ENCODE data around the gene TRIM54. TPM values are rescaled to one million over a fixed set of nuclear protein-coding genes. Genes with fewer than 3 reads are reported as not detected.

The TRIM54 gene
- polyA plus RNA-seq, 1 donor from 2014 or later = not detected

GRCh38 chr2:27320958-27321543, 38.8 kb downstream of the TRIM54 start:
- H4K20me1 ChIP-seq (ENCODE audit: insufficient read depth) = no peaks in the 10 kb centered on the region
- no peaks in the 10 kb centered on the region for H3K27me3 ChIP-seq (ENCODE audit: insufficient read depth, low read depth, low read length)
- H3K4me2 ChIP-seq (ENCODE audit: low read length) = no peak overlapping the region
- TF ChIP-seq POLR2AphosphoS5 (IDR thresholded peaks at IDR 0.05) (no peak), EP300 (conservative IDR thresholded peaks at IDR 0.05; ENCODE audit: poor library complexity, severe bottlenecking) (no peak), RAD21 (conservative IDR thresholded peaks at IDR 0.05) (no peak), EZH2 (IDR thresholded peaks at IDR 0.05; ENCODE audit: borderline replicate concordance, insufficient read depth, low read length, poor library complexity, severe bottlenecking) (no peak)
- no peaks in the 10 kb centered on the region for H3K9me2 ChIP-seq (ENCODE audit: insufficient read depth, low read length)
- H3K36me3 ChIP-seq (ENCODE audit: insufficient read depth, low read length) = no peaks in the 10 kb centered on the region
- no peak overlapping the region for H2AFZ ChIP-seq (ENCODE audit: low read depth, low read length)
- no peaks in the 10 kb centered on the region for H3F3A ChIP-seq (ENCODE audit: insufficient read depth, low read length, poor library complexity, severe bottlenecking)
- peaks cover 4% of the 10 kb centered on the region for H3K79me2 ChIP-seq (replicated peaks; ENCODE audit: insufficient read depth, low read length)
- H3K4me3 ChIP-seq (ENCODE audit: low read length) = no peak overlapping the region
- H3K27ac ChIP-seq (ENCODE audit: low read length) = no peak overlapping the region
- H3K9me3 ChIP-seq (ENCODE audit: low read length) = no peaks in the 10 kb centered on the region
- H3K9ac ChIP-seq (ENCODE audit: low read length) = no peak overlapping the region

DNA sequence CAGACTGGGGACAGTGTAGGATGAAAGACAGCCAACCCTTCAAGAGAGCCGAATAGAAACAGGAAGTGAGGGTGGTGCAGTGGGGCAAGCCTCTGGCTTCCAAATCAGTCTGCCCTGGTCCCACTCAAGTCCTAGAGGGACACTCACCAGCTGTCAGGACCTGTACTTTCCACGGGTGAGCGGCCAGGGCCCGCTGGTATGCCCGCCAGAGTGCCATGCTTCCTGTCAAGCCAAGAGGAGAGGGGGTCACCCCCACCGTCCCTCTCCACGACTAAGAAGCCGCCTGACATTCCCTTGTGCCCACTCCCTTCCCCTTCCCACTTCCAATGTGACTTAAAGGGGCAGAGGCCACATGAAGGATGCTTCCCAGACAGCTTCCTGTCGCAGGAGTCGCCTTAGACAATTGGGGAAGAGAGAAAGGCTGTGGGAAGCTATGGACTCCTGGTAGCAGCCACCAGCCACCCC, 40.1 kb downstream of the TRIM54 start:
- Histone ChIP-seq H2AFZ (ENCODE audit: low read depth, low read length) (peak overlapping the region; percentile 92), H4K20me1 (ENCODE audit: insufficient read depth) (no peaks in the 10 kb centered on the region), H3K9me3 (ENCODE audit: low read length) (no peaks in the 10 kb centered on the region), H3K9me2 (ENCODE audit: insufficient read depth, low read length) (no peaks in the 10 kb centered on the region), H3F3A (ENCODE audit: insufficient read depth, low read length, poor library complexity, severe bottlenecking) (no peaks in the 10 kb centered on the region), H3K9ac (ENCODE audit: low read length) (peak overlapping the region; percentile 92), H3K4me3 (ENCODE audit: low read length) (peak overlapping the region; percentile 96), H3K27me3 (ENCODE audit: insufficient read depth, low read depth, low read length) (no peaks in the 10 kb centered on the region), H3K36me3 (ENCODE audit: insufficient read depth, low read length) (no peaks in the 10 kb centered on the region), H3K27ac (ENCODE audit: low read length) (peak overlapping the region; percentile 89), H3K79me2 (replicated peaks; ENCODE audit: insufficient read depth, low read length) (peaks cover 4% of the 10 kb centered on the region), H3K4me2 (ENCODE audit: low read length) (peak overlapping the region; percentile 98)
- TF ChIP-seq EP300 (conservative IDR thresholded peaks at IDR 0.05; ENCODE audit: poor library complexity, severe bottlenecking) (no peak), SMC3 (conservative IDR thresholded peaks at IDR 0.05; ENCODE audit: poor library complexity) (no peak), TAF1 (IDR thresholded peaks at IDR 0.05; ENCODE audit: low read depth) (no peak), POLR2AphosphoS5 (IDR thresholded peaks at IDR 0.05) (no peak), EZH2 (IDR thresholded peaks at IDR 0.05; ENCODE audit: borderline replicate concordance, insufficient read depth, low read length, poor library complexity, severe bottlenecking) (no peak), RAD21 (conservative IDR thresholded peaks at IDR 0.05) (no peak)
- TF ChIP-seq, protein P1, sequence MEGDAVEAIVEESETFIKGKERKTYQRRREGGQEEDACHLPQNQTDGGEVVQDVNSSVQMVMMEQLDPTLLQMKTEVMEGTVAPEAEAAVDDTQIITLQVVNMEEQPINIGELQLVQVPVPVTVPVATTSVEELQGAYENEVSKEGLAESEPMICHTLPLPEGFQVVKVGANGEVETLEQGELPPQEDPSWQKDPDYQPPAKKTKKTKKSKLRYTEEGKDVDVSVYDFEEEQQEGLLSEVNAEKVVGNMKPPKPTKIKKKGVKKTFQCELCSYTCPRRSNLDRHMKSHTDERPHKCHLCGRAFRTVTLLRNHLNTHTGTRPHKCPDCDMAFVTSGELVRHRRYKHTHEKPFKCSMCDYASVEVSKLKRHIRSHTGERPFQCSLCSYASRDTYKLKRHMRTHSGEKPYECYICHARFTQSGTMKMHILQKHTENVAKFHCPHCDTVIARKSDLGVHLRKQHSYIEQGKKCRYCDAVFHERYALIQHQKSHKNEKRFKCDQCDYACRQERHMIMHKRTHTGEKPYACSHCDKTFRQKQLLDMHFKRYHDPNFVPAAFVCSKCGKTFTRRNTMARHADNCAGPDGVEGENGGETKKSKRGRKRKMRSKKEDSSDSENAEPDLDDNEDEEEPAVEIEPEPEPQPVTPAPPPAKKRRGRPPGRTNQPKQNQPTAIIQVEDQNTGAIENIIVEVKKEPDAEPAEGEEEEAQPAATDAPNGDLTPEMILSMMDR (IDR thresholded peaks at IDR 0.05; ENCODE audit: poor library complexity, severe bottlenecking) = no peak
- TF ChIP-seq, protein P2, sequence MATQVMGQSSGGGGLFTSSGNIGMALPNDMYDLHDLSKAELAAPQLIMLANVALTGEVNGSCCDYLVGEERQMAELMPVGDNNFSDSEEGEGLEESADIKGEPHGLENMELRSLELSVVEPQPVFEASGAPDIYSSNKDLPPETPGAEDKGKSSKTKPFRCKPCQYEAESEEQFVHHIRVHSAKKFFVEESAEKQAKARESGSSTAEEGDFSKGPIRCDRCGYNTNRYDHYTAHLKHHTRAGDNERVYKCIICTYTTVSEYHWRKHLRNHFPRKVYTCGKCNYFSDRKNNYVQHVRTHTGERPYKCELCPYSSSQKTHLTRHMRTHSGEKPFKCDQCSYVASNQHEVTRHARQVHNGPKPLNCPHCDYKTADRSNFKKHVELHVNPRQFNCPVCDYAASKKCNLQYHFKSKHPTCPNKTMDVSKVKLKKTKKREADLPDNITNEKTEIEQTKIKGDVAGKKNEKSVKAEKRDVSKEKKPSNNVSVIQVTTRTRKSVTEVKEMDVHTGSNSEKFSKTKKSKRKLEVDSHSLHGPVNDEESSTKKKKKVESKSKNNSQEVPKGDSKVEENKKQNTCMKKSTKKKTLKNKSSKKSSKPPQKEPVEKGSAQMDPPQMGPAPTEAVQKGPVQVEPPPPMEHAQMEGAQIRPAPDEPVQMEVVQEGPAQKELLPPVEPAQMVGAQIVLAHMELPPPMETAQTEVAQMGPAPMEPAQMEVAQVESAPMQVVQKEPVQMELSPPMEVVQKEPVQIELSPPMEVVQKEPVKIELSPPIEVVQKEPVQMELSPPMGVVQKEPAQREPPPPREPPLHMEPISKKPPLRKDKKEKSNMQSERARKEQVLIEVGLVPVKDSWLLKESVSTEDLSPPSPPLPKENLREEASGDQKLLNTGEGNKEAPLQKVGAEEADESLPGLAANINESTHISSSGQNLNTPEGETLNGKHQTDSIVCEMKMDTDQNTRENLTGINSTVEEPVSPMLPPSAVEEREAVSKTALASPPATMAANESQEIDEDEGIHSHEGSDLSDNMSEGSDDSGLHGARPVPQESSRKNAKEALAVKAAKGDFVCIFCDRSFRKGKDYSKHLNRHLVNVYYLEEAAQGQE (IDR thresholded peaks at IDR 0.05; ENCODE audit: borderline replicate concordance) = no peak

Measured in neural cell (in vitro differentiated cells).